Measurements from ENCODE around the gene PRKAG2.

The PRKAG2 gene

DNA sequence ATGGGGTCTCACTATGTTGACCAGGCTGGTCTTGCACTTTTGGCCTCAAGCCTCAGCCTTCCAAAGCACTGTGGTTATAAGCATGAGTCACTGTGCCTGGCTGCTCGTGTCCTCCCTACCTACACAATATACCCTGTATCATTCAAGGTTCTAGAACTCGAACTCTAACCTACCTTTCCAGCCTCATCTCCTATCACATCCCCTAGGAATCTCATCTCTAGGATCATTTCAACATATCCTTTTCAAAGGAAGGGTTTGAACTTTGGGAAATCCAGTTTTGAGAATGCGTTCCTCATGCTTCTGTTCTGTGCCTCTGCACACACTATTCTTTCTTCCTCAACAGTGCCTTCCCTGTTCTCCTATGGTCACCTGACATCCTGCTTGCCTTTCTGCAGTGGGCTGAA, 269.4 kb downstream of the PRKAG2 start:
- TF ChIP-seq, protein P1, sequence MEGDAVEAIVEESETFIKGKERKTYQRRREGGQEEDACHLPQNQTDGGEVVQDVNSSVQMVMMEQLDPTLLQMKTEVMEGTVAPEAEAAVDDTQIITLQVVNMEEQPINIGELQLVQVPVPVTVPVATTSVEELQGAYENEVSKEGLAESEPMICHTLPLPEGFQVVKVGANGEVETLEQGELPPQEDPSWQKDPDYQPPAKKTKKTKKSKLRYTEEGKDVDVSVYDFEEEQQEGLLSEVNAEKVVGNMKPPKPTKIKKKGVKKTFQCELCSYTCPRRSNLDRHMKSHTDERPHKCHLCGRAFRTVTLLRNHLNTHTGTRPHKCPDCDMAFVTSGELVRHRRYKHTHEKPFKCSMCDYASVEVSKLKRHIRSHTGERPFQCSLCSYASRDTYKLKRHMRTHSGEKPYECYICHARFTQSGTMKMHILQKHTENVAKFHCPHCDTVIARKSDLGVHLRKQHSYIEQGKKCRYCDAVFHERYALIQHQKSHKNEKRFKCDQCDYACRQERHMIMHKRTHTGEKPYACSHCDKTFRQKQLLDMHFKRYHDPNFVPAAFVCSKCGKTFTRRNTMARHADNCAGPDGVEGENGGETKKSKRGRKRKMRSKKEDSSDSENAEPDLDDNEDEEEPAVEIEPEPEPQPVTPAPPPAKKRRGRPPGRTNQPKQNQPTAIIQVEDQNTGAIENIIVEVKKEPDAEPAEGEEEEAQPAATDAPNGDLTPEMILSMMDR (conservative IDR thresholded peaks at IDR 0.05): no peak
- no peak overlapping the region for H3K27ac ChIP-seq

DNA sequence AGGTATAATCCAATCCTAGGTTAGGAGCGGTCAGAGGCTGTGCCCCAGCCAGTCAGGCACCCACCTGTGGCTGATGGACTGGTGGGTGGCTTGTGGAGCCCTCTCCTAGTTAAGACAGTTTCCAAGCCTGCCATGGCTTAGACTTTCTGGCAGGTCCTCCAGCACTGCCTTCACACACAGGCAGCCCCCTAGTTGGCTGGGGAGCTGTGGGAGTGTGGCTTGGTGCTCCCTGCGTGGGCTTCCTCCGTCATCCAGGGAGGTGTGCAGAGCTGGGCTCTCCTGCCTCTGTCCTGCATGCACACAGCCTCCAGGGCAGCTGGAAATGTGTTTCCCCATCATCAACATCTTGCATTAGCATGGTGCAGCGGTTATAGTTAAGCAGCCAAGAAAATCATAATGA, 273.0 kb downstream of the PRKAG2 start:
- no peak overlapping the region for H3K27ac ChIP-seq
- TF ChIP-seq, protein P1 (conservative IDR thresholded peaks at IDR 0.05): no peak

DNA sequence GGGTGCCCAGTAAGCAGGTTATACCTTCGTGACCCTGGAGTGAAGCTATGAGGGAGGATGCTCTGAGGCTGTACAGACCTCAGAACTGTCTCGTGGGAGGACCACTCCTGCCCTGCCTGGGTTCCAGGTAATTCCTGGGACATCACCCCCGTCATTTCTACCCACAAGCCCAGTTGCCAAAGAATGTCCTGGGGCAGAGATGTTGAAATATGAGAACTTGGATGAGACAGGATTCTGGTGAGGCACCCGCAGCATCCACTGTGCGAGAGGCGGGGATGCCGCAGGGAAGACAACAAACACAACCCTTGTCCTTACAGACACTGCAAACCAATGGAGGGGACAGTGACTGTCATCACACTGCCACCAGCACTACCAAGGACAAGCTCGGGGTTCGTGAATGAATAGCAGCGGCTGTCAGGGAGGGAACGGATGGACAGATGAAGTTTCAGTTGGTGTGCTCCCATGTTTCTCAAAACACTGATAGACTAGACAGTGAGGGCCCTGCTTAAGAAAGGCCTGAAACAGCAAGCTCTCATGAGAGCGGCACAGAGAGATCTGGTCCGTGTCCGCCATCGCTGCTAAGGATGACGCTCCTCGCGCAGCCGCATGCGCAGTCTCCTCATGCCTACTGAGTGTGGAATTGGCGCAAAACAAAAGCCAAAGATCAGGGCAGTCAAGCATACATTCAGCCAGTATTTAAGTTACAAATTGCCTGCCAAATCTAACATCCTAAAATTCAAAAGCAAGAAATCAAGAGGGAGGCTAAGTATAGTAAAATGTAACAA, 275.2 kb downstream of the PRKAG2 start:
- H3K27ac ChIP-seq: no peak overlapping the region
- TF ChIP-seq, protein P1 (conservative IDR thresholded peaks at IDR 0.05): no peak

DNA sequence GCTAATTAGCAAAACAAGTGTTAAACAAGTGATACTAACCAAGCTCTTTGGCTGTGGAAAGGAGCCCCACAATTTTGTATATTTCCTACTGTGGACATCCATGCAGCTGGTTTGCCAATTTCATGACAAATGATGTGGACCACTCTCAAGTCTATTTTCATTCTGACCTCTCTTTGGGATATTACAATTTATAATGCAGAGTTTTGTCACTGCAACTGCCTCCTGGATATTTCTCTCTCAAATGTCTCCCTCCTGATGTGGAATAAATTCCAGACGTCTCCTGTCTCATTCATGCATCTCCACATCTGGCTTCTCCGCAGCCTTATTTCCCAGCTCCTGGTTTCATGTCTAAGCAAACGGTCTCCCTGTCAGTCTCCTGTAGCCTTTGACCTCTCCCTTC, 276.6 kb downstream of the PRKAG2 start:
- TF ChIP-seq, protein P1 (conservative IDR thresholded peaks at IDR 0.05): no peak
- H3K27ac ChIP-seq: no peak overlapping the region

DNA sequence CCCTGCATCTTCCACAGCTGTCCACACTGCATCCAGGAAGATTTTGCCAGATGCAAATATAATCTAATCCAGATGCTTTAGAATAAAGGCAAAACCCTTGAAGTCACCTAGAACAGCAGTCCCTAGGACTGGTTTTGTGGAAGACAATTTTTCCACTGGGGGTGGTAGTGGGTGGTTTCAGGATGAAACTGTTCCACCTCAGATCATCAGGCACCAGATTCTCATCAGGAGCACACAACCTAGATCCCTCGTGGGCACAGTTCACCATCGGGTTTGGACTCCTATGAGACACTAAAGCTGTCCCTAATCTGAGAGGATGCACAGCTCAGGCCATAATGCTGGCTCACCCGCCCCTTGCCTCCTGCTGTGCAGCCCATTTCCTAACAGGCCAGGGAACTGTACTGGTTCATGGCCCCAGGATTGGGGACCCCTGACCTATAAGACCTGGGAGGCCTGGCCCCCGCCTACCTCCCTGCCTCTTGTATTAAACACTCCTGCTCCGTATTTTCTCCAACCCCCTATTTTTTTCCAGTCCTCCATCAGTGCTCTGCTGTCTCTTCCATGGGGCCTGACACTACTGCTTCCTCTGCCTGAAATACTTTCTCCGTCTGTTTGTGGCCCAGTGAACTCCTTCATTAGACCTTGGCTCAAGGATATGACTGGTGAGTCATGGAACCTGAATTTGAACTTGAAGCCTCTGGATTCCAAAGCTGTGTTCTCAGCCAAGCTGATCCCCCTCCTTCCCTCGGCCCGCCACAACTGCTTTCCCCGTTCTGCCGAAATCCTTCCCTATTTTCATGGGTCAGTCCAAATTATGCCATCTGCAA, 277.3 kb downstream of the PRKAG2 start:
- TF ChIP-seq, protein P1 (conservative IDR thresholded peaks at IDR 0.05): no peak
- no peak overlapping the region for H3K27ac ChIP-seq

DNA sequence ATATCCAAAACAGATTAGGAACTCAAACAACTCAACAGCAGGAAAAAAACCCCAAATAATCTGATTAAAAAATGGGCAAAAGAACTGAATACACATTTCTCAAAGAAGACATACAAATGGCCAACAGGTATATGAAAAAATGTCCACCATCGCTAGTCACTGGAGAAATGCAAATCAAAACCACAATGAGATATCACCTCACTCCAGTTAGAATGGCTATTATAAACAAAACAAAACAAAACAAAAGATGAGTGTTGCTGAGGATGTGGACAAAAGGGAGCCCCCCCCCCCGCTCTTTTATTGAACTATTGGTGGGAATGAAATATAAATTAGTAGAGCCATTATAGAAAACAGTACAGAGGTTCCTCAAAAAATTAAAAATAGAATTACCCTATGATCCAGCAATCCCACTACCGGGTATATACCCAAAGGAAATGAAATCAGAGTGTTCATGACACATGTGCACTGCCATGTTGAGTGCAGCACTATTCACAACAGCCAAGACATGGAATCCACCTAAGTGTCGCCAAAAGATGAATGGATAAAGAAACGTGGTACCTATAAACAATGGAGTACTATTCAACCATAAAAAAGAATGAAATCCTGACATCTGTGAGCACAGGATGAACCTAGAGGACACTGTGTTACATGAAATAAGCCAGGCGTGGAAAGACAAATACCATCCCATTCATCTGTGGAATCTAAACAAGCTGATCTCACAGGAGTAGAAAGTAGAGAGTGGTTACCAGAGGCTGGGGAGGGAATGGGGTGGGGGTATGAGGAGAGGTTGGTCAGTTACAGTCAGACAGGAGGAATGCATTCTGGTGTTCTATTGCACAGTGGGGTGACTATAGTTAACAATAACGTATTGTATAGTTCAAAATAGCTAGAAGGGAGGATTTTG, 279.1 kb downstream of the PRKAG2 start:
- TF ChIP-seq, protein P1 (conservative IDR thresholded peaks at IDR 0.05): no peak
- no peak overlapping the region for H3K27ac ChIP-seq

Measured in VCaP (cell line).